ENCODE data around the gene PFN1.

The PFN1 gene

DNA sequence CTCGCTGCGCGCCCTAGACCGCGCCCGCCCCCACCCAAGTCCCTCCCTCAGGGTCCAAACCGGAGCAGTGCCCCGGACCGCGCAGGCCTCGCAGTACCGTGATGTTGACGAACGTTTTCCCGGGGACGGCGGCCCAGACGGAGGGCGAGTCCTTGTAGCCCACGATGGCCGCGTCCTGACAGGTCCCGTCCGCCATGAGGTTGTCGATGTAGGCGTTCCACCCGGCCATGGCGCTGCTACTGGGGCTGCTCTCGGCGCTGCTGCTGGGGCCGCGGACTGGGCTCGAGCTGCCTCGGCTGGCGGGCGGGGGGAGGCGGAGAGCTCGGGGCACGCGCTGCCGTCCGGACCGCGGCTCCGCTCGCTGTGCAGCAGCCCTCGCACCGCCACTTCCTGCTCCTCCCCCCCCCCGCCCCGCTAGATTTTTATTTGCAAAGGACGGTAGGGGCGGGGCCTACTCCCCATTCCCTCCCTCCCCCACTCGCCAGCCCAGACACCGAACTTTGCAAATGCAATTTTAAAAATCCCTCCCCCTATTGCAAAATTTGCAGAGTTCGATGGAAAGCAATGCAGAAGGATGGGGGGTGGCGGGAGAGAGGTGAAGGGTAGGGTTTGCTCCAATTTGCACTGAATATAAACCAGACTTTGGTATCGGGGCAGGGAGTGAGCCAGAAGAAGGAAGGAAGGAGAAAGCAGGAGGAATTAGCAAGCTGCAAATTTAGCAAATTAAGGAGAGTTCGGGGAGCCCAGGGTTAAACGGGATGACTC is at the start of gene PFN1:
PFN1 (minus strand) TSS at position 365 of the 765 bp plus-strand sequence; CDS start at position 229, 136 bp downstream.
- DNase-seq, result peak; percentile 94 to 98

- DNase-seq, result peak; percentile 82 to 91
Measured at GRCh38 chr17:4997302-4998026, 49.1 kb upstream of the PFN1 start, which contains the start of the genes INCA1 and KIF1C. TSS of gene INCA1 (minus strand) at chr17:4997522. CDS start at chr17:4994437, 3,085 bp downstream. TSS of gene KIF1C (plus strand) at chr17:4997950. CDS start at chr17:5000247, 2,297 bp downstream.

GRCh38 chr17:4994081-4994595 is 45.8 kb upstream of the PFN1 start:
- no peak for DNase-seq

- DNase-seq, result no peak
Measured at GRCh38 chr17:4987767-4988567, 39.6 kb upstream of the PFN1 start.

DNA sequence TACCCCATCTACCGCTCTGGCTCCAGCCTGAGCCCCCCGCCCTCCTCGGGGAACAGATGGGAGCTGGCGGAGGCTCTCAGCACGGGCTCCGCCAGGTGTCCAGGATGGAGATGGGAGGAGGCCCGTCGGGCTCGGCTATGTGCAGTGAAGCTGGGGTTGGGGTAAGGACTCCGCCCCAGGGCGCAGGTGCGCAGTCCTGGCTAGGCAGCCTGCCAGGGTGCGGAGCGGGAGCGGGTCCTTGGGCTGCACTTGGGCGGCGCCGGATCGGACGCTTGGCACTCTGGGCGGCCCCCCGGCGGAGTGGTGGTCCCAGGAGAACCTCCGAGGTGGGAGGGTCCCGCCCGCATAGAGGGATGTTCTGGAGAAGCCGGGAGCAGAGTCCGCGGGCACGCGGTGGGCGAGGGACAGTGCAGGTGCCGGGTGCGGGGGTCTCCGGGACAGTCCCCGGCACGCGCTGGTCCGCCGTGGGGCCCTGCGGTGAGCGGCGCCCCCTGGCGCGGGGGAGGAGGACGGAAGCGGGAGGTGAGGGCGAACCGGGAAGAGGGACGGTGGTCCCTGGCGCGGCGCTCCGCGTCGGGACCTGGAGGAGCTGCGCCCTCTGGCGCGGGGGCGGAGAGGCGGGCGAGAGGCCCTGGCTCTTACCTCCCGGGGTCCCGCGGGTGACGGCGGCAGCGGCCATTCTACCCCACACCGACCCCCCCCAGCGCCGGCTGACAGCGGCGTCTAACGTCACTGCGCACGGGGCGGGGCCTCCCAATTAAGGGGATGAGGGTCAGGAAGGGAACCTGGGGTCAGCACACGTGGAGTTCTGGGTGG is 38.8 kb upstream of the PFN1 start, which contains the start of gene CAMTA2:
CAMTA2 (minus strand) TSS at position 725 of the 816 bp plus-strand sequence. CDS start 1,453 bp downstream, outside the sequence.
- DNase-seq, result peak; percentile 83 to 84

GRCh38 chr17:4986403-4986802 is 38.1 kb upstream of the PFN1 start:
- no peak for DNase-seq

DNA sequence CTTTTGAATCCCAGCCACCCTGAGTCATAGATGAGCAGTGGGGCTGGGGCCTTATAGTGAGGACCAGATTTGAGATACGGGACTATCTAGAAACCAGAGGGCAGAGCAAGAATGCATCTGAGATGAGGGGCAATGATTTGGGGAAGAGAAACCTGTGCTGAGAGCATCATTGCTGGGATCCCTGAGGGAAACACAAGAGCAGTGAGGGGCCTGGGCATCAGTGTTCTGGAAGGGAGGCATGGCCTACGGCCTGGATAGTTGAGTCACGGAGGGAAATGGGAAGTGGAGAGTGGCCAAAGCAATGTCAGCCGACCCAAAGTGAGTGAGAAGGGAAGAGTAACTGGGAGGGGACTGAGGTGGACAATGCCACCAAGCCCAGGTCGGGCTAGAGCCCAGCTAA is 34.0 kb upstream of the PFN1 start:
- DNase-seq, result no peak

GRCh38 chr17:4980644-4981216 is 32.4 kb upstream of the PFN1 start:
- peak; percentile 38 to 70 for DNase-seq

DNA sequence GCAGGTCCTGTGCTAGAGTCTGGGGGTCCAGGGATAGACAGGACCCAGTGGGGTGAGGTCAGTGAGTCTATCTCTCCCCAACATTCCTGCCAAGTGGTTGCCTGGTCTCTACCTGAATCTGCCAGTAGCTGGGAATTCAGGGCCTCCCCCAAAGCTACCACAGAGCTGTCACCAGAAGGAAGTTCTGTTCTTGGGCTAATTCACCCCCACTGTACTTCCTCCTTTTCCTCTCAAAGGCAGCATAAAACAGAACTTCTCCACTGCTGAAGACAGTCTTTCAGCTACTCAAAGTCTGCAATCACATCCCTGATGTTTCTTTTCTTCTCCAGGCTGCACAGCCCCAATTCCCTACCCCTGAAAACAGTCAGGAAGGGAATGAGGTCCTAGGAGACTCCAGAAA is 30.4 kb upstream of the PFN1 start:
- peak; percentile 69 to 75 for DNase-seq

DNA sequence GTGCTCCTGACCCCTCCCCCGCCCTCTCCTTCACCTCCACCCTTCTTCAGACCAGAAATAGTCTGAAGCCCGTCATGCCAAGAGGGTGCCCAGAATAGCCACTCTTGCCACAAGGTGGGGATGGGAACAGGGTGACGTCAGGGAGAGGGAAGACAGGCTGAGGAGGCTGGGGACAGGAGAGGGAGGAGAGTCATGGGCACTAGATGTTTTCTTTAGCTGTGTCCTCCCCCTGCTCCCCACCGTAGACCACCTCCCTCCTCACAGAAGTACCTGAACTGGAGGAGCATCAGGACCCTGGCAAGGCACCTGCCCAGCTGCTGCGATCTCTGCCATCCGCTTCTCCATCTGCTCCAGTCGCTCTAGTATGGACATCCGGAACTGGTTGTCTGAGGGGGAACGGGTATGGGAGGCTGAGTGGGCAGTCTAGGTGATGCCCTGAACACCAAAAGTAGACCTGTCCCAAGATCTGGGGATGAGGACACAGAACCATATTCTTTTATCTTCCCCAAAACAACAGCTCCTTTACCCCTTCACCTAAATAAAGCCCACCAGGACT is 25.9 kb upstream of the PFN1 start:
- DNase-seq, result no peak

GRCh38 chr17:4973256-4974114 is 25.2 kb upstream of the PFN1 start:
- DNase-seq, result peak in 1 of 2 donors; percentile 17

GRCh38 chr17:4972752-4973151 is 24.4 kb upstream of the PFN1 start:
- no peak for DNase-seq

GRCh38 chr17:4972322-4972721 is 24.0 kb upstream of the PFN1 start:
- no peak for DNase-seq

- DNase-seq, result no peak
Measured at GRCh38 chr17:4971826-4972225, 23.5 kb upstream of the PFN1 start.

DNA sequence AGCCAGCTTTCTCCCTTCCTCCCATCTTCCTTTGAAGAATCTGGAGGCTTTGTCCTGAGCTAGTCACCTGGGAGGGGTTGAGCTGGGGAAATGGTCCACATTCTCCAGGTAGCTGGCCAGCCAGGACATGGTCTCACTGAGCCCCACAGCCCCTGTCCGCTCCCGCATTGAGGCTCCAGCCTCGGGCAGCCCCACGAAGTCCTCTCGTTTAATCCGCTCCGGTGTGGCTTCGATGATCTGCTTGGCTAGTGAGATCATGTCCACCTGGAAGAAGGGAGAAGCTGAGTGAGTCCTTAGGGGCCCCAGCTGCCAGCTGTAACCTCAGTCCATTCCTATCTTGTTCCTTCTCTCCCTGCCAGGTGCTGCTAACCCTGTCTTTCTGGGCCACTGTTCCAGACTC is 21.9 kb upstream of the PFN1 start:
- DNase-seq, result no peak

GRCh38 chr17:4969551-4970173 is 21.3 kb upstream of the PFN1 start:
- peak; percentile 23 to 67 for DNase-seq

- DNase-seq, result peak; percentile 50 to 78
Measured at GRCh38 chr17:4969047-4969550, 20.8 kb upstream of the PFN1 start.

DNA sequence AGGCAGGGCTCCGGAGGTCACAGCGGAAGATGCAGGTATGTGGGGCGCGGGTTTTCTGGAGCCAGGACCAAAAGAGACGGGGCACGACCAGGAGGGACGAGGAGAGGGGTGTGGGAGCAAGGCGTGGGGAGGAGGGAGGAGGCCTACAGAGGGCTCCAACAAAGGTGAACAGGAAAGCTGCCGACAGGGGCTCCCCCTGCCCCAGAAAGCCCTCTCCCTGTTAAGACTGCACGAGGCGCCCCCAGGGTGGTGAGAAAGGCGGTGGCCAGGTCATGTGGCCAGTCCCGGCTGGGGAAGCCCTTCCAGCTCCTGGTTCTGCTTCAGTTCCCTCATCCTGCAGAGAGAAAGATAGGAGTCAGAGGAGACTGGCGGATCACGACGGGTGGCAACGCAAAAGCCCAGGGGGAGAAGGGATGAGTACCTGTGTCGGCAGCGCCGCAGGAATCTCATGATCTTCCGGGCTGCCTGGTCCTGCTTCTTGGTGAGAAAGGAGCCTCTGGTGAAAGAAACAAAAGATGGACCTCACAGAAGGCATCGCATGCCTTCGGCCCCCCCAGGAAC is 20.2 kb upstream of the PFN1 start:
- DNase-seq, result peak in 1 of 2 donors; percentile 55

Data from inflammatory macrophage treated with lipopolysaccharide for 1 hour (primary cell).